CD4-positive, alpha-beta T cell treated with Interleukin-15 for 1 hour (primary cell): Measurements from ENCODE around the gene FXYD4.
"Not testable (repeated sequence)": the region's sequence is repeated elsewhere in the genome, so short reads cannot be mapped to it uniquely, and the experiment has no call there.

ENCODE experiments used
- DNase-seq: peaks from one replicate; pipeline ENCODE4 v3.0.0-alpha.2; 2020

The FXYD4 gene

GRCh38 chr10:43371418-43371817 is at the start of gene FXYD4:
TSS of gene FXYD4 (plus strand) at chr10:43371636. CDS start at chr10:43373747, 2,111 bp downstream.
- no peak for DNase-seq

GRCh38 chr10:43322331-43322730 is 49.1 kb upstream of the FXYD4 start:
- no peak for DNase-seq

GRCh38 chr10:43322769-43323168 is 48.7 kb upstream of the FXYD4 start:
- peak; percentile 90 for DNase-seq

- no peak for DNase-seq
Measured at GRCh38 chr10:43323245-43323644, 48.2 kb upstream of the FXYD4 start.

- no peak for DNase-seq
Measured at GRCh38 chr10:43324876-43325275, 46.6 kb upstream of the FXYD4 start.

GRCh38 chr10:43327171-43327570 is 44.3 kb upstream of the FXYD4 start:
- DNase-seq, result no peak

- DNase-seq, result no peak
Measured at GRCh38 chr10:43327986-43328385, 43.5 kb upstream of the FXYD4 start.

GRCh38 chr10:43328810-43329209 is 42.6 kb upstream of the FXYD4 start:
- DNase-seq, result not testable (repeated sequence)

- peak; percentile 1 for DNase-seq
Measured at GRCh38 chr10:43329246-43329885, 42.1 kb upstream of the FXYD4 start.

- not testable (repeated sequence) for DNase-seq
Measured at GRCh38 chr10:43330049-43330823, 41.2 kb upstream of the FXYD4 start.

GRCh38 chr10:43330824-43331127 is 40.7 kb upstream of the FXYD4 start:
- DNase-seq, result not testable (repeated sequence)

GRCh38 chr10:43333653-43334052 is 37.8 kb upstream of the FXYD4 start:
- DNase-seq, result no peak

GRCh38 chr10:43336061-43336460 is 35.4 kb upstream of the FXYD4 start:
- no peak for DNase-seq

GRCh38 chr10:43336641-43337318 is 34.7 kb upstream of the FXYD4 start:
- no peak for DNase-seq

GRCh38 chr10:43337536-43337935 is 33.9 kb upstream of the FXYD4 start:
- DNase-seq, result not testable (repeated sequence)

- DNase-seq, result no peak
Measured at GRCh38 chr10:43338117-43338516, 33.3 kb upstream of the FXYD4 start.

- DNase-seq, result no peak
Measured at GRCh38 chr10:43339136-43339535, 32.3 kb upstream of the FXYD4 start.

GRCh38 chr10:43340101-43340500 is 31.3 kb upstream of the FXYD4 start:
- no peak for DNase-seq

- DNase-seq, result no peak
Measured at GRCh38 chr10:43340619-43341018, 30.8 kb upstream of the FXYD4 start.

GRCh38 chr10:43341450-43341849 is 30.0 kb upstream of the FXYD4 start:
- no peak for DNase-seq

- no peak for DNase-seq
Measured at GRCh38 chr10:43342279-43343125, 28.9 kb upstream of the FXYD4 start.

GRCh38 chr10:43343126-43343525 is 28.3 kb upstream of the FXYD4 start:
- no peak for DNase-seq

GRCh38 chr10:43344051-43344450 is 27.4 kb upstream of the FXYD4 start:
- no peak for DNase-seq
